A549 (cell line): ENCODE results near the gene ZNF639. TPM values are rescaled to one million over a fixed set of nuclear protein-coding genes. Genes with fewer than 3 reads are reported as not detected.

ENCODE experiments used
- ATAC-seq, 2 experiments: fragments of 200-7000 bp in 1 of 2; fragments of >200 bp in 1 of 2; cut with Nextera tagmentation in 1 of 2; cut with Tn5 transposase in 1 of 2; 3 replicates each; pipeline versions ENCODE4 v1.8.0 to v1.9.1; 2018 to 2020; ENCODE audit warnings: mild to moderate bottlenecking in 1 of 2, moderate library complexity in 1 of 2
- CTCF ChIA-PET: fragments of 300-600 bp; sonication (Branson Sonifier 250); formaldehyde crosslinking; extraction: SDS; loops from one replicate; lab custom pipeline; 2021; ENCODE audit warnings: antibody characterized with exemption, inconsistent platforms; lab: Yijun Ruan, JAX
- POLR2A ChIA-PET: fragments of 350-600 bp; formaldehyde crosslinking; extraction: SDS; loops from one replicate; lab custom pipeline; 2021; ENCODE audit warnings: antibody characterized with exemption, inconsistent platforms; lab: Yijun Ruan, JAX
- DNase-seq, 2 experiments: peaks; one replicate each; pipeline versions ENCODE4 v3.0.0 to v3.0.0-alpha.2; 2011 to 2016; ENCODE audit warnings: low read depth in 1 of 2, low spot score in 1 of 2
- FAIRE-seq: peaks from 2 replicates; lab custom pipeline; 2011; peaks lifted over from hg19 to GRCh38; lab: Jason Lieb, UNC
- H3K27ac ChIP-seq, 2 experiments: fragments of >200 bp; sonication (Bioruptor Twin); formaldehyde crosslinking; 3 replicates each; pipeline ENCODE4 v1.5.1; 2016 to 2017
- H3K4me1 ChIP-seq: fragments of >200 bp; sonication (Bioruptor Twin); formaldehyde crosslinking; 3 replicates; pipeline ENCODE4 v1.6.1; 2016
- H3K4me2 ChIP-seq: fragments of >200 bp; sonication (Bioruptor Twin); formaldehyde crosslinking; 3 replicates; pipeline ENCODE4 v1.6.1; 2016
- H3K4me3 ChIP-seq: fragments of >200 bp; sonication (Bioruptor Twin); formaldehyde crosslinking; 3 replicates; pipeline ENCODE4 v1.5.1; 2016
- H3K9me3 ChIP-seq: fragments of >200 bp; sonication (Bioruptor Twin); formaldehyde crosslinking; 3 replicates; pipeline ENCODE4 v1.6.1; 2016
- CEBPB ChIP-seq, 2 experiments: fragments of >200 bp in 1 of 2; sonication (Bioruptor Twin) in 1 of 2; formaldehyde crosslinking in 1 of 2; IDR thresholded peaks; 2 replicates each; pipeline ENCODE4 v1.6.1; 2012 to 2016
- HEYL ChIP-seq: fragments of 250-450 bp; sonication (Bioruptor Pico); IDR thresholded peaks from 2 replicates; pipeline ENCODE4 v1.8.0; 2021; ENCODE audit warnings: mild to moderate bottlenecking, moderate library complexity
- HOXB13 ChIP-seq: fragments of 250-450 bp; sonication (Bioruptor Pico); IDR thresholded peaks from 2 replicates; pipeline ENCODE4 v1.5.0; 2020; ENCODE audit warnings: low read depth, mild to moderate bottlenecking, moderate library complexity
- HOXB5 ChIP-seq: fragments of 250-450 bp; sonication (Bioruptor Pico); IDR thresholded peaks from 2 replicates; pipeline ENCODE4 v1.5.0; 2020; ENCODE audit warnings: mild to moderate bottlenecking, moderate library complexity
- KDM1A ChIP-seq: fragments of 200-600 bp; sonication (generic); IDR thresholded peaks from 2 replicates; pipeline ENCODE4 v1.6.1; 2016; ENCODE audit warnings: low read depth, mild to moderate bottlenecking
- MAFK ChIP-seq: fragments of 450-650 bp; IDR thresholded peaks from 2 replicates; pipeline ENCODE4 v1.6.1; 2014; ENCODE audit not compliant: partially characterized antibody
- MAZ ChIP-seq: fragments of 150-350 bp; IDR thresholded peaks from 2 replicates; pipeline ENCODE4 v1.6.1; 2014; ENCODE audit warnings: antibody characterized with exemption, low read depth, low read length, borderline replicate concordance
- RARB ChIP-seq: fragments of 250-450 bp; sonication (Bioruptor Pico); IDR thresholded peaks from 2 replicates; pipeline ENCODE4 v1.8.0; 2021; ENCODE audit warnings: mild to moderate bottlenecking, moderate library complexity
- RCOR1 ChIP-seq: fragments of 150-350 bp; IDR thresholded peaks from 2 replicates; pipeline ENCODE4 v1.6.1; 2014; ENCODE audit warnings: antibody characterized with exemption, low read length, low read depth
- RFX5 ChIP-seq: fragments of 450-650 bp; IDR thresholded peaks from 2 replicates; pipeline ENCODE4 v1.7.1; 2014; ENCODE audit warnings: antibody characterized with exemption, mild to moderate bottlenecking, moderate library complexity
- TFCP2L1 ChIP-seq: fragments of 250-450 bp; sonication (Bioruptor Pico); IDR thresholded peaks from 2 replicates; pipeline ENCODE4 v1.5.0; 2021; ENCODE audit warnings: mild to moderate bottlenecking
- ZFP36 ChIP-seq: fragments of 450-650 bp; IDR thresholded peaks from 2 replicates; pipeline ENCODE4 v1.6.1; 2014; ENCODE audit warnings: borderline replicate concordance; ENCODE audit not compliant: partially characterized antibody
- ZSCAN20 ChIP-seq: fragments of 250-450 bp; sonication (Bioruptor Pico); IDR thresholded peaks from 2 replicates; pipeline ENCODE4 v1.8.0; 2022; ENCODE audit warnings: mild to moderate bottlenecking, moderate library complexity
- WGBS: methylation state at CpG from one replicate; pipeline ENCODE4 v1.1.6; 2017; ENCODE audit errors: missing lambda C conversion rate; 5-methylcytosine and 5-hydroxymethylcytosine counted together
- polyA plus RNA-seq, 4 experiments: library from polyadenylated mRNA; depleted of rRNA in 3 of 4; stranded (reverse); fragments of >200 nt; fragmentation: RNase III in 1 of 4; extraction: RNeasy Plus Mini Kit Qiagen cat#74134 plus additional on column Dnase treatment in 1 of 4; gene quantifications; 2 replicates in 3 of 4; 3 replicates in 1 of 4; pipeline ENCODE4 v1.2.3, GENCODE V29; 2011 to 2017
- TF ChIP-seq, protein P1 (sequence below): fragments of 150-350 bp; IDR thresholded peaks from 2 replicates; pipeline ENCODE4 v1.6.1; 2014; ENCODE audit warnings: low read depth, mild to moderate bottlenecking, low read length
- TF ChIP-seq, protein P2 (sequence below): IDR thresholded peaks from 2 replicates; pipeline ENCODE4 v1.6.1; 2012
- TF ChIP-seq, protein P3 (sequence below): fragments of 250-450 bp; sonication (Bioruptor Pico); IDR thresholded peaks from 2 replicates; pipeline ENCODE4 v1.5.0; 2021; ENCODE audit warnings: mild to moderate bottlenecking, moderate library complexity, borderline replicate concordance
- TF ChIP-seq, protein P4 (sequence below): fragments of >200 bp; sonication (Bioruptor Twin); formaldehyde crosslinking; IDR thresholded peaks from 3 replicates; pipeline ENCODE4 v1.5.1; 2016
- TF ChIP-seq, protein P5 (sequence below): fragments of 450-650 bp; IDR thresholded peaks from 2 replicates; pipeline ENCODE4 v1.6.1; 2014; ENCODE audit warnings: antibody characterized with exemption

ZNF639 gene
- polyA plus RNA-seq, 2 of the 4 experiments (the other 2 are of a cell fraction) = 18.9 to 19.0 TPM

DNA sequence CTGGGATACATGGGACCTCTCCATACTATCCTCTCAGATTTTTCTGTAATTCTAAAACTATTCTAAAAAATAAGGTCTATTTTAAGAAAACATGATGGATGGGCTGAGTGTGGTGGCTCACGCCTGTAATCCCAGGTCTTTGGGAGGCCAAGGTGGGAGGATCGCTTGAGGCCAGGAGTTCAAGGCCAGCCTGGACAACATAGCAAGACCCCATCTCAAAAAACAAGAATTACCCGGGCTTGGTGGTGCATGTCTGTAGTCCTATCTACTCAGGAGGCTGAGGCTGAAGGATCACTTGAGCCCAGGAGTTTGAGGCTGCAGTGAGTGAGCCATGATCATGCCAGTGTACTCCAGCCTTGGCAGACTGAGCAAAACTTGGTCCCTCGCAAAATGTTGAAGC, 9.4 kb downstream of the ZNF639 start:
- FAIRE-seq = no peak
- no peak for ATAC-seq

DNA sequence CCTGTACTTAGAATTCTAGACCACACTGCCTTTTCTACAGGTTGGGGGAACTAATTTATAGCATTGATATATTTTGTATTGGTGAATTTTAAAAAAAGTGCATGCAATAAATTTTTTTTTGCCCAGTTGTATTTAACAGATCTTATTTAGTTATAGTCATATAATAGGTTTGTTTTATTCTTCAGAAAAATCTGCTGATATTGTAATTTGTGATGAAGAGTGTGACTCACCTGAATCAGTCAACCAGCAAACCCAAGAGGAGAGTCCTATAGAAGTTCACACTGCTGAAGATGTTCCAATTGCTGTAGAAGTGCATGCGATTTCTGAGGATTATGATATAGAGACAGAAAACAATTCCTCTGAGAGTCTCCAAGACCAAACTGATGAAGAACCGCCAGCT, 10.3 kb downstream of the ZNF639 start:
- Histone ChIP-seq H3K4me1 (no peaks in the 10 kb centered on the region), H3K9me3 (no peaks in the 10 kb centered on the region), H3K4me3 (no peak overlapping the region), H3K27ac (no peak overlapping the region), H3K4me2 (no peak overlapping the region)
- FAIRE-seq = no peak
- ATAC-seq = no peak
- ChIA-PET CTCF (no interaction called here), POLR2A (no interaction called here)
- WGBS = 97% methylated on average over 2 of the region's 2 CpGs
- TF ChIP-seq ZFP36 (no peak), MAFK (peak; percentile 49), RFX5 (no peak), RARB (no peak)
- TF ChIP-seq, protein P1, sequence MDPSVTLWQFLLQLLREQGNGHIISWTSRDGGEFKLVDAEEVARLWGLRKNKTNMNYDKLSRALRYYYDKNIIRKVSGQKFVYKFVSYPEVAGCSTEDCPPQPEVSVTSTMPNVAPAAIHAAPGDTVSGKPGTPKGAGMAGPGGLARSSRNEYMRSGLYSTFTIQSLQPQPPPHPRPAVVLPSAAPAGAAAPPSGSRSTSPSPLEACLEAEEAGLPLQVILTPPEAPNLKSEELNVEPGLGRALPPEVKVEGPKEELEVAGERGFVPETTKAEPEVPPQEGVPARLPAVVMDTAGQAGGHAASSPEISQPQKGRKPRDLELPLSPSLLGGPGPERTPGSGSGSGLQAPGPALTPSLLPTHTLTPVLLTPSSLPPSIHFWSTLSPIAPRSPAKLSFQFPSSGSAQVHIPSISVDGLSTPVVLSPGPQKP = no peak
- TF ChIP-seq, protein P2, sequence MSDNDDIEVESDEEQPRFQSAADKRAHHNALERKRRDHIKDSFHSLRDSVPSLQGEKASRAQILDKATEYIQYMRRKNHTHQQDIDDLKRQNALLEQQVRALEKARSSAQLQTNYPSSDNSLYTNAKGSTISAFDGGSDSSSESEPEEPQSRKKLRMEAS = no peak
- DNase-seq = no peak

More for the DNA sequence above, 9.4 kb downstream of the ZNF639 start:
- ChIA-PET POLR2A (no interaction called here), CTCF (no interaction called here)
- no peak for DNase-seq
- Histone ChIP-seq H3K4me1 (no peaks in the 10 kb centered on the region), H3K4me2 (no peak overlapping the region), H3K4me3 (no peak overlapping the region), H3K9me3 (no peaks in the 10 kb centered on the region), H3K27ac (no peak overlapping the region)
- 96% methylated on average over 4 of the region's 4 CpGs for whole genome bisulfite sequencing
- no peak for TF ChIP-seq TFCP2L1 (CRISPR knock-in tag)
- TF ChIP-seq HEYL (CRISPR knock-in tag) = no peak
- TF ChIP-seq, protein P2 = no peak
- TF ChIP-seq MAZ = no peak
- TF ChIP-seq ZSCAN20 = no peak
- TF ChIP-seq HOXB13 (CRISPR knock-in tag) = no peak
- no peak for TF ChIP-seq CEBPB (IDR thresholded peaks at IDR 0.05)
- TF ChIP-seq, protein P3, sequence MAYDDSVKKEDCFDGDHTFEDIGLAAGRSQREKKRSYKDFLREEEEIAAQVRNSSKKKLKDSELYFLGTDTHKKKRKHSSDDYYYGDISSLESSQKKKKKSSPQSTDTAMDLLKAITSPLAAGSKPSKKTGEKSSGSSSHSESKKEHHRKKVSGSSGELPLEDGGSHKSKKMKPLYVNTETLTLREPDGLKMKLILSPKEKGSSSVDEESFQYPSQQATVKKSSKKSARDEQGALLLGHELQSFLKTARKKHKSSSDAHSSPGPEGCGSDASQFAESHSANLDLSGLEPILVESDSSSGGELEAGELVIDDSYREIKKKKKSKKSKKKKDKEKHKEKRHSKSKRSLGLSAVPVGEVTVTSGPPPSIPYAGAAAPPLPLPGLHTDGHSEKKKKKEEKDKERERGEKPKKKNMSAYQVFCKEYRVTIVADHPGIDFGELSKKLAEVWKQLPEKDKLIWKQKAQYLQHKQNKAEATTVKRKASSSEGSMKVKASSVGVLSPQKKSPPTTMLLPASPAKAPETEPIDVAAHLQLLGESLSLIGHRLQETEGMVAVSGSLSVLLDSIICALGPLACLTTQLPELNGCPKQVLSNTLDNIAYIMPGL (CRISPR knock-in tag) = no peak
- TF ChIP-seq, protein P4, sequence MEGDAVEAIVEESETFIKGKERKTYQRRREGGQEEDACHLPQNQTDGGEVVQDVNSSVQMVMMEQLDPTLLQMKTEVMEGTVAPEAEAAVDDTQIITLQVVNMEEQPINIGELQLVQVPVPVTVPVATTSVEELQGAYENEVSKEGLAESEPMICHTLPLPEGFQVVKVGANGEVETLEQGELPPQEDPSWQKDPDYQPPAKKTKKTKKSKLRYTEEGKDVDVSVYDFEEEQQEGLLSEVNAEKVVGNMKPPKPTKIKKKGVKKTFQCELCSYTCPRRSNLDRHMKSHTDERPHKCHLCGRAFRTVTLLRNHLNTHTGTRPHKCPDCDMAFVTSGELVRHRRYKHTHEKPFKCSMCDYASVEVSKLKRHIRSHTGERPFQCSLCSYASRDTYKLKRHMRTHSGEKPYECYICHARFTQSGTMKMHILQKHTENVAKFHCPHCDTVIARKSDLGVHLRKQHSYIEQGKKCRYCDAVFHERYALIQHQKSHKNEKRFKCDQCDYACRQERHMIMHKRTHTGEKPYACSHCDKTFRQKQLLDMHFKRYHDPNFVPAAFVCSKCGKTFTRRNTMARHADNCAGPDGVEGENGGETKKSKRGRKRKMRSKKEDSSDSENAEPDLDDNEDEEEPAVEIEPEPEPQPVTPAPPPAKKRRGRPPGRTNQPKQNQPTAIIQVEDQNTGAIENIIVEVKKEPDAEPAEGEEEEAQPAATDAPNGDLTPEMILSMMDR = no peak
- TF ChIP-seq RCOR1 = no peak
- TF ChIP-seq, protein P5, sequence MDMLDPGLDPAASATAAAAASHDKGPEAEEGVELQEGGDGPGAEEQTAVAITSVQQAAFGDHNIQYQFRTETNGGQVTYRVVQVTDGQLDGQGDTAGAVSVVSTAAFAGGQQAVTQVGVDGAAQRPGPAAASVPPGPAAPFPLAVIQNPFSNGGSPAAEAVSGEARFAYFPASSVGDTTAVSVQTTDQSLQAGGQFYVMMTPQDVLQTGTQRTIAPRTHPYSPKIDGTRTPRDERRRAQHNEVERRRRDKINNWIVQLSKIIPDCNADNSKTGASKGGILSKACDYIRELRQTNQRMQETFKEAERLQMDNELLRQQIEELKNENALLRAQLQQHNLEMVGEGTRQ = no peak
- TF ChIP-seq KDM1A = no peak
- TF ChIP-seq HOXB5 (CRISPR knock-in tag) = no peak
